Measurements from ENCODE around the gene RPS6KA1. TPM values are rescaled to one million over a fixed set of nuclear protein-coding genes. Genes with fewer than 3 reads are reported as not detected.

Gene RPS6KA1
- total and polyA plus RNA-seq, 2 of the 13 experiments (the other 11 are each of a cell fraction or from before 2014, with no cell fraction given), result 19.6 to 24.2 TPM

GRCh38 chr1:26579681-26580111 is 50.1 kb downstream of the RPS6KA1 start:
- Histone ChIP-seq H3K27ac (ENCODE audit: extremely low read length, insufficient read depth, low read length) (no peak overlapping the region), H4K20me1 (ENCODE audit: insufficient read depth, low read length) (no peaks in the 10 kb centered on the region), H3K27me3 (ENCODE audit: control insufficient read depth in 1 of 2, insufficient read depth in 2 of 2, low read length in 2 of 2) (no peaks in the 10 kb centered on the region; a peak in 1 of 5 replicates), H3K79me2 (ENCODE audit: insufficient read depth, low read length) (no peaks in the 10 kb centered on the region), H3K4me3 (replicated peaks in 1 of 3; ENCODE audit: insufficient read depth in 1 of 3, low read depth in 2 of 3, low read length in 3 of 3) (no peak overlapping the region), H2AFZ (ENCODE audit: low read length) (no peak overlapping the region), H3K9me3 (ENCODE audit: low read length) (no peaks in the 10 kb centered on the region), H3K9ac (ENCODE audit: insufficient read depth, low read depth, low read length) (no peak overlapping the region), H3K4me1 (ENCODE audit: insufficient read depth, low read length) (no peaks in the 10 kb centered on the region), H3K36me3 (replicated peaks in 1 of 2; ENCODE audit: control insufficient read depth in 1 of 2, insufficient read depth in 2 of 2, low read length in 2 of 2) (no peaks in the 10 kb centered on the region), H3K4me2 (ENCODE audit: low read depth, low read length) (no peak overlapping the region)
- POLR2A ChIA-PET, result no interaction called here
- in situ Hi-C loops (cut with HindIII; ENCODE audit: extremely low pct_ligation_motif_present, low pct_unique_long_range_greater_than_20kb) (no loop called here), intact Hi-C loops (cut with micrococcal nuclease; ENCODE audit: unreplicated experiment) (no loop called here)
- ATAC-seq (no peak), DNase-seq (ENCODE audit: low spot score) (no peak), FAIRE-seq (no peak)
- CTCF ChIA-PET (ENCODE audit: low intra/inter-chr PET ratio, low total read pairs), result no interaction called here
- WGBS (ENCODE audit: low lambda C conversion rate), result 5% methylated on average over 2 of the region's 3 CpGs
- BruUV-seq (replicated peaks), result no TSS peak
- TF ChIP-seq ZNF282 (IDR thresholded peaks at IDR 0.05; ENCODE audit: partially characterized antibody) (no peak), CREB1 (IDR thresholded peaks at IDR 0.05) (0 out of 2 replicates have a peak, but pooled peaks have one; percentile 4), CREB1 (CRISPR knock-in tag; IDR thresholded peaks at IDR 0.05) (no peak)

- intact Hi-C loops (cut with micrococcal nuclease; ENCODE audit: unreplicated experiment) (no loop called here), in situ Hi-C loops (cut with HindIII; ENCODE audit: extremely low pct_ligation_motif_present, low pct_unique_long_range_greater_than_20kb) (no loop called here)
- ATAC-seq (no peak), DNase-seq (ENCODE audit: low spot score) (no peak), FAIRE-seq (no peak)
- no TSS peak for BruUV-seq (replicated peaks)
- no peaks in the 10 kb centered on the region for H4K20me1 ChIP-seq (ENCODE audit: insufficient read depth, low read length)
- no peak overlapping the region for H2AFZ ChIP-seq (ENCODE audit: low read length)
- POLR2A ChIA-PET, result no interaction called here
- no peak overlapping the region for H3K4me2 ChIP-seq (ENCODE audit: low read depth, low read length)
- H3K9ac ChIP-seq (ENCODE audit: insufficient read depth, low read depth, low read length), result no peak overlapping the region
- no peaks in the 10 kb centered on the region for H3K36me3 ChIP-seq (replicated peaks in 1 of 2; ENCODE audit: control insufficient read depth in 1 of 2, insufficient read depth in 2 of 2, low read length in 2 of 2)
- CTCF ChIA-PET (ENCODE audit: low intra/inter-chr PET ratio, low total read pairs), result no interaction called here
- no peaks in the 10 kb centered on the region for H3K9me3 ChIP-seq (ENCODE audit: low read length)
- no peak overlapping the region for H3K4me3 ChIP-seq (replicated peaks in 1 of 3; ENCODE audit: insufficient read depth in 1 of 3, low read depth in 2 of 3, low read length in 3 of 3)
- H3K27me3 ChIP-seq (ENCODE audit: control insufficient read depth in 1 of 2, insufficient read depth in 2 of 2, low read length in 2 of 2), result no peaks in the 10 kb centered on the region; a peak in 1 of 5 replicates
- H3K4me1 ChIP-seq (ENCODE audit: insufficient read depth, low read length), result no peaks in the 10 kb centered on the region
- no peak overlapping the region for H3K27ac ChIP-seq (ENCODE audit: extremely low read length, insufficient read depth, low read length)
- H3K79me2 ChIP-seq (ENCODE audit: insufficient read depth, low read length), result no peaks in the 10 kb centered on the region
- 85% methylated on average over 6 of the region's 6 CpGs for WGBS (ENCODE audit: low lambda C conversion rate)
- TF ChIP-seq AHDC1 (CRISPR knock-in tag; IDR thresholded peaks at IDR 0.05; ENCODE audit: borderline replicate concordance) (no peak), NFATC3 (CRISPR knock-in tag; IDR thresholded peaks at IDR 0.05) (no peak), NFYC (CRISPR knock-in tag; IDR thresholded peaks at IDR 0.05) (no peak), ZSCAN5A (CRISPR knock-in tag; IDR thresholded peaks at IDR 0.05; ENCODE audit: borderline replicate concordance) (no peak), ZSCAN21 (CRISPR knock-in tag; IDR thresholded peaks at IDR 0.05; ENCODE audit: borderline replicate concordance) (no peak), ZBTB10 (CRISPR knock-in tag; IDR thresholded peaks at IDR 0.05; ENCODE audit: borderline replicate concordance) (no peak)
These were observed 50.6 kb downstream of the RPS6KA1 start for GRCh38 chr1:26580116-26580515.
